ENCODE data around the gene ACACA. TPM values are rescaled to one million over a fixed set of nuclear protein-coding genes. Genes with fewer than 3 reads are reported as not detected.
"Not testable (repeated sequence)": the region's sequence is repeated elsewhere in the genome, so short reads cannot be mapped to it uniquely, and the experiment has no call there.

Gene ACACA
- total RNA-seq, 1 donor from 2014 or later = 61.3 TPM

DNA sequence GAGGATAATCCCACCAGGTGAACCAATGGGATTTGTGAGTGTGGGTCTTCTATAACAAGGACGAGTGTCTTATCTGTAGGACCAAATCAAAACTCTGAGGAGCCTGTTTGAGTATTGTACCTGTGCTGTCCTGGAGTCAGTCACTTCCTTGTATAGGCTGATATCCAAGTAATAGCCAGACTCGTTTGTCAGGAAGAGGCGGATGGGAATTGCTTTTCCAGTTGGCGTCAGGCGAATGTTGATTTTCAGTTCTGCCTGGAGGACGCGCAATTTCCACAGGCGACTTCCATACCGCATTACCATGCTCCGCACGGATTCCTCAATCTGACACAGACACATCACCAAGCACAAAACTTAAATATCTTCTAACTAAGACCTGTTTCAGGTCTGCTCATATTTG lies 218.5 kb downstream of the ACACA start:
- DNase-seq (ENCODE audit: extremely low read depth, low read depth, low spot score) = no peak

DNA sequence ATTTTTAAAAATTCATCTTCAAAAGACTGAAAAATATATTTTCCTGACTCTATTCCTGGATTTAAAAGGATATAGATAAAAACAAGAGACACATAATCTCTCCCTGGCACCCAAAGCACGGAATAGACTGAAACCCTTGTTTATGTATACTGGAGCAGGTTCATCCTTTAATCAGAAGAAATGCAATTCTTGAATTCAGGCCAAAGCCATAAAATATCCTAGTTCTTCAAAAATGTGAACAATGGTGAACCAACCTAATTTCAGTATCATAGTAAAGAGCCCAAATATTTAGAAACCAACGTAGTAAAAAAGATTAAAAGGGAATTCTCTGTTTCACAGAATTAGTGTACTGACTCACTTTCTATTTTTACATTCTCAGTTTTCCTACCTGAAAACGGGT lies 219.4 kb downstream of the ACACA start:
- DNase-seq (ENCODE audit: extremely low read depth, low read depth, low spot score) = no peak

DNA sequence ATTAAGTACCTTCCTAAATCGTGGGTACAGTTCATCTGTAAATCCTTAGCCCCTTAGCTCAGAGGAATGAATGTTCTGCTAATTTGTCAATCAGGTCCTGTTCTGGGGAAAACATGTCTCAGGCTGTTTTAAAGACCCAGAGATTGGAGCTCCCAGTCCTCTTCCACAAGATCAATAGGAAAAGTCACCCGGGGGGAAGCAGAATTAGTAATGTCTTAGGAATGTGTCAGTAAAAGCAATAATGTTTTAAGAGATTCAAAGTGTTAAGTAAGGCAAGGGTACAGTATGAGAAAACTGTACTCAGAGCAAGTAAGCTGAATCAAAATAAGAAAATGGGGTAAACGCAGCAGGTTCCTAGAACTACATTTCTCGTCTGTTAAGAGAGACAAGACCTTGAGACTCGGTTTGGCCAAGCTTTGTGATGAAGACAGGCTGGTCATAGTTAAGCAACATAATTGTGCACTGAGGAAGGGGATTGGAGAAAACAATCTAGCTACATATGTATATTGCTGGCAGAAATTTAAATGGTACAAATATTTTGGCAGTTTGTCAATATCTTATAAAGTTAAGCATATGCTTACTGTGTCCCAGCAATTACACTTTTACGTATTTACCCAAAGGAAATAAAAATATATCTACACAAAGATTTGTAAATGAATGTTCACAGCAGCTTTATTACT lies 223.7 kb downstream of the ACACA start:
- no peak for DNase-seq (ENCODE audit: extremely low read depth, low read depth, low spot score)

DNA sequence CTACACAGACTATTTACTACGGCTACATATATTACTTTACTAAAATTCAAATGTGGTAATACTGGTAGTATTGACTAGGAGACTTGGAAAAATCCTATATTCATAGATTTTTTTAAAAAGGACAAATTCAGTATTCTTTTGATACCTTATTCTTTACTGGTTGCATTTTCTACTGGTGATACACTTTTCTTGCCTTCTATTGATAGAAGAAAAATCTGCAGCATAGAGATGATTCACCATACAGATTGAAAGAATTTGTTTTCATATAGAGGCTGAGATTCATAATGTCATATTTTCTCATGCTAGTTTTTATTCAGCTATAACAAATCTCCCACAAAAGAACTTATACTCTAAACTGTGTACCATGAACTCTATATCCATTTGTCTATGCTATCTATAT lies 226.3 kb downstream of the ACACA start:
- no peak for DNase-seq (ENCODE audit: extremely low read depth, low read depth, low spot score)

DNA sequence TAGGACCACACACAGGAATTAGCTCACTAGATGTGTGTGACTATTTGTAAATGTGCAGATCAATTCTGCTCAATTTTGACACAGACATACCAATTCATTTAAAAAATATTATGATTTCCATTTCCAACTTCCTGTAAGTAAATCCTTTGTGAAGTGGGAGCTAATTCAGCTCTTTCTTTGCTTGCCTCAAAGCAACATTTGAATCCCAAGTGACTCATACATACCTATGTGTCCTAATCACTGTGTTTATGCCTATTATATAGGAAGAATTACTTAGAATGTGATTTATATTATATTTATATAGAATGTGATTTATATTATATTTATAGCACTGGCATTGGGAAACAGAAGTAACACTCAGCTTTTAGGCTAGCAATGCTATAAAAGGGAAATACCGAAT lies 226.7 kb downstream of the ACACA start:
- peak; percentile 55 for DNase-seq (ENCODE audit: extremely low read depth, low read depth, low spot score)

DNA sequence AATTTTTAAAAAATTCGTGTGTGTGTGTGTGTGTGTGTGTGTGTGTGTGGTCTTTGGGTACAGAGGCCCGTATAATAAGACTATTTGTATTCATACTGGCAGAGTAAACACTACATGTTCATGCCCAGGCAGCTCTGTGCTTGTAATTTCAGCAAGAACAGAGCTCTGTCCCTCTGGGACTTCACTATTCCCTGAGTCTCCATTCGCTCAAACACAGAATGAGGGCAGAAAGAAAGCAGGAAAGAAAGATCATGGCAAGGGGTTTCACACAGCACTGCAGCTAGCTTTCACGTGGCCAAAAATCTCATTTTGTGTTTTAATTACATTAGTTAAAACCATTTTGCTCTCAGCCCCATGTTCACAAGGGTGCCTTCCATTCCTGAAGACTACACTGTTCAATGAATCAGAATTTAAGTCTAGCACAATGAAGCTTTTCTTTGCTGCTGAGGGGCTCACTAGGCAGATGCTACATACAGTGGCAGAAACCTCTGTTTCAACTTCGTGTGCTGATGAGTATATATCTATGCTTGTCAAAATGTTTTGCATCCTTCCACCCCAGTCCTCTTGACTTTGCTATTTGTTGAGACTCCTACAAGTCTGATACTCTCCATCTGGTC lies 229.3 kb downstream of the ACACA start:
- no peak for DNase-seq (ENCODE audit: extremely low read depth, low read depth, low spot score)

DNA sequence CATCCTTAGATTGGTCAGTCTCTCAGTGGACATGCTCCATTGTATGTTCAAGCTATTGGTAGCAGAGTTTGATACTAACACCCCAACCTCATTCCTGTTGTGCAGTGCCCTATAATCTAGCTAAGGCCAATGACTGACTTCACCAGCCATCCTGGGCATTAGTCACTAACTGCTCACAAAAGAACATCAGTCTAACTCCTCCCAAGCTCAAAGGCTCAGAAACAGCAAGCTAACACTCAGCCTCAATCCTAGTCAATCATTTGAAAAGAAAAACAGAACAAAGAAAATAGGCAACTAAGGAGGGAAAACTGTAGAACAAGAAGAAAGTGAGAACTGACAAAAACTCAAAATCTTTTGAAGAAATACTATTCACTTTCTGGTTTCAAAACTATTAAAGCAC lies 229.9 kb downstream of the ACACA start:
- no peak for DNase-seq (ENCODE audit: extremely low read depth, low read depth, low spot score)

DNA sequence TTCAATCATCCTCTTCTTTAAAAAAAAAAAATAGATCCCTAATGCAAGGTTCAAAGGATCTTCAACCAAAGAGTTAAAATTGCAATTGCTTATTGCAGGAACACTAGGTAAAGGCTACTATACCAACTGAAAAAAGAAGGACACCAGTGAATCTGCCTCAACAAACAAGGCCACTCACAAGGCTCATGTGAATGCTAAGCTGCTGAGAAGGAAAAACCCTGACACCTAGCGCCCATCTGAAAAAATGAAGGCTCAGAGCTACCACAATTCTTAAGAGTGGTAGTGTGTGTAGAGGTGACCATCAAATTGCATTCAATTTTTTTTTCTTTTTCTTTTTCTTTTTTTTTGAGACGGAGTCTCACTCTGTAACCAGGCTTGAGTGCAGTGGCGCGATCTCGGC lies 232.4 kb downstream of the ACACA start:
- DNase-seq (ENCODE audit: extremely low read depth, low read depth, low spot score) = no peak

DNA sequence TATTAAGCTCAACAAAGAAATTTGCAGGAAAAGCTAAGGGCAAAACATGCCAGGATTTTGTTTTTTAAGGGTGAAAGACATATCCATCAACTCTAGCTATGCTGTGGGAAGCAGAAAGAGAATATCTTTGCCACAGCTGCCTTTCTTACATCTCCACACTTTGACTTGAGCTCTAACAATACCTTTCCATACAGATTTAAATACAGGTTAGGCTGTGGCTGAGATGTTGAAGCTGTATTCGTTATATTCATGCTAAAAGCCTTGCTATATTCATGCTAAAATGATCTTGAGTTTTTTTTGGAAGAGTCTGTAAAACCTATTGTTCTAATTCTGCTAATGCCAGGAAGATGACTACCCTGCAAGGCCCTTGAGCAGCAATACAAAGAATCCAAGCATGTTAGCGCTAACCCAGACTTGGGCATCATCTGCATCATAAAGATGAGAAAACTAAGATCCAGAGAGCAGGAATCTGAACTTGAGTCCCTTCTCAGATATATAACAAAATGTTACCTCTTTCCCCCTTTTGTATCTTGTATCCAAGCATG lies 235.7 kb downstream of the ACACA start:
- no peak for DNase-seq (ENCODE audit: extremely low read depth, low read depth, low spot score)

DNA sequence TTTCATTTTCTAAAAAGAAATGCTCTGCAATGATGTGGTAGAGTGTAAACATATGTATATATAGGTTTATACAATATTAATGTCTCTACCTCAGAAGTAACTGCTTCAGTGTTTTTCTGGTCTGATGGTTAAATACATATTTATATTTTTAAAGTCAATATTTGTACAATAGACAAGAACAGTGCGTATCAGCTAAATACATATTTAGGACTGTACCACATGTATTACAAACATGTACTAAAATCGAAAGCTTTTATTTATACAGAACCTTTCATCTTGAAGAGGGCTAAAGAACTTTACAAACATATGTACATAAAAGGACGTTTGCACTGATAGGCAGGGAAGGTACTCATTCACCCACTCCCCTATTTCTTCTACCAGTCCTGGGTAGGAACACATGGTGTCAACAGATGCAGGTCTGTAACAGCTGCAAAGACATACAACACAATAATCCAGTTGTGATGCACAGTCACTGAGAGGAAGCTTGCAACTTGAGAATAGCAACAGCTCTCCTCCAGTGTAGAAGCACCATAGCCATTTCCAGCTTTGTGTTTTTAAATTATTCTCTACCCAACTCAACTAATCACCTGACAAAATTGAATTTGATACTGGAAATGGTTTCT lies 237.8 kb downstream of the ACACA start:
- DNase-seq (ENCODE audit: extremely low read depth, low read depth, low spot score) = no peak

DNA sequence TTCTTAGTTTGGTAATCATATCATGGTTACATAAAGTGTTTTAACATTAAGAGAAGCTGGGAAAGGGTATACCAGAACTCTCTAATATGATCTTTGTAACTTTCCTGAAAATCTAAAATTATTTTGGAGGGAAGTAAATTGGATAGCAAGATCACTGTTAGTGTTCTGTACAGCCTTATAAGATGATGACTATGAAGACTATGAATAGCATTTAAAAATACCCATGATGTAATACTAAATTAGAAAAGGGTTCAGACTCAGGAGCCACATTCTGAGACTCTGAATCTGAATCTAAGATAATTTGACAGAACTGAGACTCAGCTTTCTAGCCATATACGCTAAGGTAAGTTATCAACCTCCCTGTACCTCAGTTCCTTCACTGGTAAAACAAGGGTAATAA lies 238.9 kb downstream of the ACACA start:
- DNase-seq (ENCODE audit: extremely low read depth, low read depth, low spot score) = no peak

DNA sequence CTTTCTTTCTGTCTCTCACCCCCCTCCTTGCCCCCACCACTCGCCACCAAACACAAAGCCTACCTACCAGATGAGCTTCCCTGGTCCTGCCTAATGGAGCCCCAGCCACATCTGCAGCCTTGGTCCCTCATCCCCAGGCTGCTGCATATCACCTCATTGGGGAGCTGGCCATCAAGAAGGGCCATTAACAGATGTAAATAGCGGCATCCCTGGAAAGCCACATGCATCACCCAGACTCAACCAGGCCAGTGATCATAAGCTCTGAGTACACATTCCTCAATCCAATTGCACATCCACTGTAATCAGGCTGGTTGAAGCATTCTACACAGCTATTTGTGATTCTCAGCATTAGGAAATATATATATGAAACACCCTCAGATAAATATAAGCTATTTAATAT lies 242.6 kb downstream of the ACACA start:
- DNase-seq (ENCODE audit: extremely low read depth, low read depth, low spot score) = no peak

DNA sequence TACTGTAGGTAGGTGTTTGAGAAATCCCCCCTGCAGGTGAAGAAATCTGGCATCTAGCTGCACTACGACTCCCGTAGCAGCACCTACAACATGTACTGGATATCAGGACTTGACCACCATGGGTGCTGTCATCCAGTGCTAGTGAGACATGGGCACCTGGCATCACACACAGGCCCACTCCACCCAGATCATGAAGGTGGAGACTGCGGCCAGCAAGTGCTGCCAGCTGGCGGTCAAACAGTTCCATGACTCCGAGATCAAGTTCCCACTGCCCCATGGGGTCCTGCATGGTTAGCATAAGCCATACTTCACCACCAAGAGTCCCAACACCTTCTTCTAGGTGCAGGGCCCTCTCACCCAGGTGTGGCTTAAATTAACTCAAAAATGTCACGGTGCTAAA lies 243.8 kb downstream of the ACACA start:
- DNase-seq (ENCODE audit: extremely low read depth, low read depth, low spot score) = no peak

DNA sequence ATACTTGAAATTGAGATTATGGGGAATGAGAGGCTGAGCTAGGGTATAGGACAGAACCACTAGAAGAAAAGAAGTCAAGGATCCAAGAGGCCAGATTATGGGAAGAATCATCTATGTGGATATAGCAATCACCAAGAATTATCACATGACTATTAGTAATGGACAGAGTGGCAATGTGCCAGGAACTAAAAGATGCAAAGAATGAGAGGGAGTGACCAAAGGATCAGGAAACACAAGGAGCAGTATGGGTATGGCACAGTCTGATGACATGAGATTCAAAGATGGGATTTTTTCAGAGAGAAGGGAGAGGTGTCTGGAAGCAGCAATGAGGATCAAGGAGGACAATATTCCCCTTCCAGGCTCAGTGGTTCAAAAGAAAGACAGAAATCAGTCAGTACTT lies 245.7 kb downstream of the ACACA start:
- no peak for DNase-seq (ENCODE audit: extremely low read depth, low read depth, low spot score)

DNA sequence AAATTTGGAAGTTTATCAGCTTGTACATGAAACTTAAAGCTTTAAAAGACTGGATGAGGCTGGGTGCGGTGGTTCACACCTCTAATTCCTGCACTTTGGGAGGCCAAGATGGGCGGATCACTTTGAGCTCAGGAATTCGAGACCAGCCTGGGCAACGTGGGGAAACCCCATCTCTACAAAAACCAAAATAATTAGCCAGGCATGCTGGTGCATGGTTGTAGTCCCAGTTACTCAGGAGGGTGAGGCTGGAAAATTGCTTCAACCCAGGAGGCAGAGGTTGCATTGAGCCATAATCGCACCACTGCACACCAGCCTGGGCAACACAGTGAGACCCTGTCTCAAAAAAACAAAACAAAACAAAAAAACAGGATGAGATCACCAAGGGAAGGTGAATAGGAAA lies 248.3 kb downstream of the ACACA start:
- DNase-seq (ENCODE audit: extremely low read depth, low read depth, low spot score) = no peak

DNA sequence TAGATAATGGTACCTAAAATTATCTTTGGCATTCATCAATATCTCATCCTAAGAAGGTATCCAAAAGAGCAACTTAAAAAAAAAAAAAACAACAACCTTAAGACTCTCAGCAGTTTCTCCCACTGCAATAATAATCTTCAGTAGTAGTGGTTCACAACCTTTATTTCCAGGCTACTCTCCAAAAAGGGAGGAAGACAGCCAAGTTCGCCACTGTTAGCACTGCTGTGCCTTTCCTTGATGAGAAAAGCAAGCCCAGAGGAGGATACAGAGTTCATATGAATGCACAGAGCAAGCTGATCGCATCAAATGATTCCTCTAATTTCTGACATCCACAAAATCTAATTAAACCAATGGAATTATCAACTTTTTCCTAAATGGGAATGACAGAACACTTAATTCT lies 258.5 kb downstream of the ACACA start:
- no peak for DNase-seq (ENCODE audit: extremely low read depth, low read depth, low spot score)

DNA sequence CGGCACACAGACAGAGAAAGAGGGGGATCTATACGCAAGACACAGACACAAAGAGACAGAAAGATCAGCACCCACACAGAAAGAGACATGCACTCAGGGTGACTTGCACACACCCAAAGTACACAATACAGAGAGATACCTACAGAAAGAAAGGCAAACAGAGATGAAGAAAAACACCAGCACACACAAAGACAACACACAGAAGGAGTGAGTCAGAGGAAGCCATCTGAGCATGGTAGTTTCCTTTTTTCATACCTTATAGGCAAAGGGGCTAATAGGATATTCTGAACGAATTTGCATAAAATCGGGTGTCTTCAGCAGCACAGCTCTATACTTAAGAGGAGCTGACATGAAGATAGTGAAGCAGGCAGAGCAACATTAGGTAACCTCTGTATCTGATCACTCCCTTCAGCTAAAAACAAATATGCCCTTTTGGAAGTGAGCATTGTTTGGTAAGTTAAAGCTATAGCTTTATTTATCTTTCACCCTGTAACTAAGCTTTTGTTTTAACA lies 259.3 kb downstream of the ACACA start:
- DNase-seq (ENCODE audit: extremely low read depth, low read depth, low spot score) = no peak

DNA sequence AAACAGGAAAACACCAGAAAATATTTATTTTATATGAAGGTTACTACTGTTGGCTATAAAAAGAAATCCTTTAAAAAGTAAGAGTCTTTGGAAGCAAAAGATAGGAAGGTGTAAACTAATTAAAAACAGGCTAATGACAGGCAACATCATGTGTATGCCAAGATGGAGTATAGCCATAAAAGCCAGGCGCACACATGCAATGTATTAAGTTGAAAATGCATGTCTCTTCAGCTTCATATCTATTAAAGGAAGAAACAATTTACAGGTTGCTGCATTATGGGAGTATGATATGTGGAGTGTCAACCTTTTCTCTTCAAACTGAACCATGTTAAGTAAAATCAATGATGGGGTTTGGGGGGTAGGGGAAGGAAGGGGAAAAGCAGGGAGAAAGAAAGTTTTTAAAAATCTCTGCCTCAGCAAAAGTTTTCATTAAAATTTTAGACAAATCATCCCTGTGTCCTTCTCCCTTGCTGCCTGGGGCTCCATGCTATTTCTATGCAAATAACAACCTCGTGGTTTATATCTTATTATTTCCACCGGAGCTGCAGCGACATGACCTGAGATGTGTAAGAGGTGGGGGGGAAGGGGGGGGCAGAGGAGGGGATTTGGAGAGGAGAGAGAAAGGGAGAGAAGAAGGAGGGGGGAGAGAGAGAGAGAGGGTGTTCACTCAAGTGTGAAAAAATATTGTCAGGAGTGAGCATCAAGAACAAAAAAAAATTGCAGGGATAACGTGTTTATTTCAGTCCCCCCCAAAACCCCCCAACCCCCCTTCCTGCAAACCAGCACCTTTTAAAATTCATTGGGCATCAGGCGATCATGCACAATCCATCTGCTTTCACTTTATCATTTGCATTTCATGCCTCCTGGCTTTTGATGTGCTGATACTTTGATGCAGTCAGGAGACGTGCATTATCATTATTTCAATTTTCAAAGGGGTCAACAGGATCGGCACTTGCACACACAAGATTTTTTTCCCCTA lies 260.3 kb downstream of the ACACA start:
- no peak for DNase-seq (ENCODE audit: extremely low read depth, low read depth, low spot score)

DNA sequence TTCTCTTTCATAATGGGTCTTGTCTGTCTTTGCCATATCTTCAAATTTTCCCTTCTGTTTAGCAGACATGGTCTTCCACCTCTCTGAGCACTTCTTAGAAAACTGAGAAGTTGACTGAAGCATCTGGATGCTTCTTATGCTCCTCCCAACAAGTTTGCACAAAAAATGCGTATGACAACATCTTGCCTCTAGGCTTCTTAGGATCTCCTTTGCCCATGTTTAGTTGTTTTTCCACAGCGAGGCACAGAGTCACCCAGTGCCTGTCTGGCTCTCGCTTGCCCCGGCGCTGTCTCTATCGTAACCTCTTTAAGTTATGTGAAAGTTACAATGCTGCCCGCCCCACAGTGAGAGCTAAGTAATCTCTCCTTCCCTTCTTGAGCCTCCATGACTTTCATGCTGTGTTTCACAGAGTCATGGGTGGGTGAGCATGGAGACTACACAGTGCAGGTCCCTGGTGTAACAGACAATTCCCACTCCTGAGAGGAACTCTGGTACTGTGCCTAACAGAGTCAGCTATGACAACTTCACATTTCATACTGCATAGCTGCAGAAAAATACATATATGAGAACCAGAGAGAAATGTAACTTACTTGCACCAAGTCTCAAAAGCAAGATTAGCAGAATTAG lies 262.4 kb downstream of the ACACA start:
- no peak for DNase-seq (ENCODE audit: extremely low read depth, low read depth, low spot score)

DNA sequence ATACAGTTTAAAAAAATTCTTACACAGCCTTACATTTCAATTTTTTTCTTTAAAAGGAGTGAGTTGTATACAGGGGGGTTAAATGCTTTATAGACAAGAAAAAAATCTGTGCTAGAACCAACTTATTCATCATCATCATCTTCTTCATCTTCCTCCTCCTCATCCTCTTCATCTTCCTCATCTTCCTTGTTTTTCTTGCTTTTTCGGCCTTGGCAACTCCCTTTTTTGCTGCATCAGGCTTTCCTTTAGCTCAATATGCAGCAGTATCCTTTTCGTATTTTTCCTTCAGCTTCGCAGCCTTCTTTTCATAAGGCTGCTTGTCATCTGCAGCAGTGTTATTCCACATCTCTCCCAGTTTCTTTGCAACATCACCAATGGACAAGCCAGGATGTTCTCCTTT lies 263.1 kb downstream of the ACACA start:
- DNase-seq (ENCODE audit: extremely low read depth, low read depth, low spot score) = not testable (repeated sequence)

Data from glomerular endothelial cell (primary cell).